NCI-H2107 (cell line): Measurements from ENCODE around the gene OR51E2.
A peak's percentile ranks its signal among the peaks of the same experiment; 100 is the strongest.
"Not testable (repeated sequence)": the region's sequence is repeated elsewhere in the genome, so short reads cannot be mapped to it uniquely, and the experiment has no call there.

Source experiments
- DNase-seq: peaks from one replicate; lab custom pipeline; 2025; lab: John Stamatoyannopoulos, UW

The OR51E2 gene, protein sequence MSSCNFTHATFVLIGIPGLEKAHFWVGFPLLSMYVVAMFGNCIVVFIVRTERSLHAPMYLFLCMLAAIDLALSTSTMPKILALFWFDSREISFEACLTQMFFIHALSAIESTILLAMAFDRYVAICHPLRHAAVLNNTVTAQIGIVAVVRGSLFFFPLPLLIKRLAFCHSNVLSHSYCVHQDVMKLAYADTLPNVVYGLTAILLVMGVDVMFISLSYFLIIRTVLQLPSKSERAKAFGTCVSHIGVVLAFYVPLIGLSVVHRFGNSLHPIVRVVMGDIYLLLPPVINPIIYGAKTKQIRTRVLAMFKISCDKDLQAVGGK

DNA sequence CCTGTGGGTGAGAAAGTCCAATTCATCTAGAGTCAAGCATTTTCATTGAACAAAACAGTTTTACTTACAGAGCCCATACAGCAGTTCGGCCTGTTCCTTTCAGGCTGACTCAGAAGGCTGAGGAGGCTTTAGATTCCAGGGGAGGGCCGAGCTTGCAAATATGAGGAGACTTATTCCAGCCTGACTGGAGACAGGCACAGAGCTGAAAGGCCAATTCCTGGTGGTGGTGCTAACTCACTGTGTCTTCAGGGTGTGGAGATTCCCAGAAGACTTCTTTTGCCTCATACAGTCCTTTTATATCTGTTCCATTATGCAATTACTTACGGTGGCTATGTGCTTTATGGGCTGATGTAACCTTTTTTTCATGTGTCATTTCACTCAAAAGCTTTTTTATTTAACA, at the start of gene OR51E2:
OR51E2 (minus strand) TSS at position 269 of the 400 bp plus-strand sequence. CDS start 15,142 bp downstream, outside the sequence.
- no peak for DNase-seq

DNA sequence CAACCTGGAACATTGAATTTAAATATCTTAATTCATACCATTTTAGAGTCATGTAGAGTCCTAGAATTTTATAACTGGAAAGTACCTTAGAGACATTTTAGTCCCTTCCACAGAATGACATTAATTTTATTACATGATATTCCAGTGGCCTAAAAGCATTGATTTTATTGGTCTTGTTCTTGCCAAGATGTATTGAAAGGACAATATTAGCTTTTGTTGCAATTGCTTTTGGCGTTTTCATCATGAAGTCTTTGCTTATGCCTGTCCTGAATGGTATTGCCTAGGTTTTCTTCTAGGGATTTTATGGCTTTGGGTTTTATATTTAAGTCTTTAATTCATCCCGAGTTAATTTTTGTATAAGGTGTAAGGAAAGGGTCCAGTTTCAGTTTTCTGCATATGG, 43.1 kb upstream of the OR51E2 start:
- DNase-seq = no peak

GRCh38 chr11:4727171-4727570, 29.5 kb upstream of the OR51E2 start:
- DNase-seq = no peak

- not testable (repeated sequence) for DNase-seq
Observed at GRCh38 chr11:4722616-4723534, 25.2 kb upstream of the OR51E2 start.

DNA sequence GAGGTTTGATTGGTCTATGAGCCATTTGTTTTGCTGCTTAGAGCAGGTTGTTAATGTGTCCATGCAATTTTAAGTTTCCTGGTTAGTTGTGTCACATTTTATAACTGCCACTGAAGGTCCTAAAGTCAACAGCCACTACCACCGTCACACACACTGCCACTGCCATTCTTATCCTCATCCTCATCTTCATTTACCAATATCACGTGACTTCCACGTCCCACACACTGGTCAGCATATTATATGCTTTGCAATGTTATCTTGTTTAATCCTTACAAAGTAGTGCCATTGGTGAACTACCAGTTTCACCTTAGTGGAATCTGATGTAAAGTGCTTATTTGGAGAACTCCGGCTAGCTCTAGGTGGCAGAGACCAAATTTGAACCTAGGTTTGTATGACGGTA, 16.6 kb upstream of the OR51E2 start:
- DNase-seq = no peak

GRCh38 chr11:4713241-4713640, 15.6 kb upstream of the OR51E2 start:
- DNase-seq = no peak

GRCh38 chr11:4704790-4705334, 7.2 kb upstream of the OR51E2 start:
- no peak for DNase-seq

DNA sequence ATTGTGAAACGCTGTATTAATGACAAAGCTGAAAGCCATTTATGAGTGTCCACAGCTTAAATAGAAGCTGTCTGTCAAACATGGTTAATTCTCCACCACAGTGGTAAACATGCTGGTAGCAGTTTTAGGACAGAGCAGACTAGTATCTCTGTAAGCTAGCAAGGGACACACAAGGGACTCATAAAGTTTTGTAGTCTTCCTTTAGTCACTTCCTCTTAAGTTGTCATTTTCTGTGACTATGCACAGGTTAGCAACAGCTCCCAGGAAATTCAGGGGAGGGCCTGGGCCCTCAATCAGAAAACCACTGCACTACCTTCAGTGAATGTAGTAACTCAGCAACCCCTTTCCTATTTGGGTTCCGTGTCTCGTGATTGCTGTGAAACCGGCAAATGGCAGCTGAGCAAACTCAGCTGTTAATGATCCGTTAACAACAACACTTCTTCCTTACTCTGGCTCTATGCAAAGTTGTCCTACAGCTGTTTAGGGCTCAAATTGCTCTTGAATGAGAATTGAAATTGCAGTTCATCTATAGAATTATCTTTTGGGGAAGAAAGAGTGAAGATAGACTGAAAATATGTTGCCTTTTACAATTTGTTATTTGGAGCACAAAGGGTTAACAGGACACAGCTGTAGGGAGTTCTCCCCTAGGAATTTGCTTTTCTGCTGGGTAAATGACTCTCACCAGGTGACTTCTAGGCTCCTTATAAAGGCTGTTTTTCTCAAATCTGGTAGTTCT, 6.6 kb upstream of the OR51E2 start, which contains the start of gene MMP26:
MMP26 (plus strand) TSS at position 731 of the 736 bp plus-strand sequence.
- DNase-seq = peak; percentile 54

- DNase-seq = no peak
Observed at GRCh38 chr11:4700436-4700820, 2.8 kb upstream of the OR51E2 start.

GRCh38 chr11:4699697-4700435, 2.2 kb upstream of the OR51E2 start:
- DNase-seq = no peak

DNA sequence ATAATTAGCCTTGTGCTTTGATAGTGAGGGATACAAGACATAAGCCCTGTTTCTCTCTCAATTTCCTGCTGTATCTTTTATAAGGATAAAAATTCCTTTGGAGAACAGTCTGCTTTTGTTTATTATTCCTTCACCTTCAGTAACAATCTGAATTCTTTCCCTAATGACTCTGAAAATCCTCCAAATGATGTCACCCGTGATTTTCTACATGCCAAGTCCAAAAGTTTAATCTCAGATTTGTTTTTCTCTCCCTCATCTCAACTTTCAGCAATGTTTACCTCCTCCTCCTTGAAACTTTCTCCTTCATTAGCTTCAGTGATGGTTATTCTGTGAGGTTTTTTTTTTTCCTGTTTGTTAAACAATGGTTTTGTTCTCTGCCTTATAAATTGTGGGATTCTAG, 2.2 kb downstream of the OR51E2 start:
- DNase-seq = no peak

DNA sequence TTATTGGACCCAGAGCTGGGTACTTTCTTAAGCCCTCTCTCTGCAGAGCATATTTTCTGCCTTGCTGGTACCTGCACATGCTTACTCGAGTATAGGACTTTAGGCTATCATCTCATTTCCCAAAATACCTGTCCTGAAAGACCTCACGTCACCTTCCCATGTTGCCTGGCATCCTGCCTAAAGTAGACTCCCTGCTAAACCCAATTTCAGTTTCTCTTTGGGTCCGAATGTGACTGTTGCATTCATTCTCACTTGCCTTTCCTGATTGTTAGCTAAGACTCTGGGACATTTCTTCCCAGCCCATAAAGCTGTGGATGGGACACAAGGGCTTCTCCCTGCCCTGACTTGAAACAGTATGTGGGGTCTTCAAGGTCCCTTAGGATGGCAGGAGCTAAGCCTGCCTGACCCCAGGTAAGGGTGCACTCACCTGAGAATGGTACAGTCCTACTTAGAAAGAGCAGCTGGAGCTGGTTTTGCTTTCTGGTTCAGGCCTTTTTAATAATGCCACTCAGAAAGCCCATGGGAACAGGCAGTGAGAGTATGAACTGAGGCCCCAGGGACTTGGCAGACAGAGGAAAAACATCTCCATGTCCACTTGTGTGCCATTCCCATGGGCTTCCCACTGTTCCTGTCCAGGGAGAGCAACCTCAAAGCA, 12.9 kb downstream of the OR51E2 start:
- peak; percentile 15 for DNase-seq

DNA sequence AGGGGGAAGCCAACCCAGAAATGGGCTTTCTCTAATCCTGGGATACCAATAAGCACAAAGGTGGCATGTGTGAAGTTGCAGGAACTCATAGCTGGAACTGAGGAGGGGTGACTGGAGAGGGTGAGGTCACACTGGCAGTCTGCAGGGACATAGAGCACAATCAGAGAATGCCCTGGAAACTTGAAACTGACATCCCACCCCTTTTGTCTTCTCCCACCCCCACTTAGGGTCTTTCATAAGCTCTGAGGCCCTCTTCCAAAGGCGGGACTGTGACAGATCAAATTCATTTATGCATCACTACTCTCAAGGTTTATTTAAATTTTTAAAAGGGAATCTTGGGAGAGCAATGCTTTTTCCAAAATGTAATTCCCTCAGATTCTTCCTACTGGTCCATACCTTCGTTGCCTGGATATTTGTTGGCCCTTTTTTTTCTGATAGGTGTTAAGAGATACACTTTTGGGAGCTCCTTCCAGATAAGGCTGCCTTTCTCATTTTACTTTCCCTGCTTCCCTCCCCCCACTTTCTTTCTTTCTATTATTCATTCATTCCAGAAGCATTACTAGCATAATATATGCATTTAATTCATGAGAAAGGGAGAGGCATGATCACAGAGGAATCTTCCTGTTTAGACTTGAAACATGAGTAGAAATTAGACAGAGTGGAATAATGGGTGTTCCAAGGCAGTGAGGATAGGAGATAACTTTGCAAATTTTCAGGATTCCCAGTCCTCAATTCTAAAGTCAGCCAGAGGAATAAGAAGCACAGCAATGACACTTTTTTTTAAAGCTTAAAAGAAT, 14.8 kb downstream of the OR51E2 start:
- no peak for DNase-seq

GRCh38 chr11:4680341-4680740, 17.3 kb downstream of the OR51E2 start:
- no peak for DNase-seq

- DNase-seq = no peak
Observed at GRCh38 chr11:4677948-4678347, 19.7 kb downstream of the OR51E2 start.

GRCh38 chr11:4673781-4674180, 23.9 kb downstream of the OR51E2 start:
- DNase-seq = no peak

- DNase-seq = no peak
Observed at GRCh38 chr11:4672470-4672869, 25.2 kb downstream of the OR51E2 start.

- no peak for DNase-seq
Observed at GRCh38 chr11:4671741-4672140, 25.9 kb downstream of the OR51E2 start.

- DNase-seq = no peak
Observed at GRCh38 chr11:4665424-4665823, 32.2 kb downstream of the OR51E2 start.

- DNase-seq = no peak
Observed at GRCh38 chr11:4664786-4665185, 32.9 kb downstream of the OR51E2 start.
